GM03348 (cell line): ENCODE data around the gene GNAO1.

Experiments used
- DNase-seq: peaks from one replicate; pipeline ENCODE4 v3.0.0; 2012; ENCODE audit warnings: low spot score

The GNAO1 gene

DNA sequence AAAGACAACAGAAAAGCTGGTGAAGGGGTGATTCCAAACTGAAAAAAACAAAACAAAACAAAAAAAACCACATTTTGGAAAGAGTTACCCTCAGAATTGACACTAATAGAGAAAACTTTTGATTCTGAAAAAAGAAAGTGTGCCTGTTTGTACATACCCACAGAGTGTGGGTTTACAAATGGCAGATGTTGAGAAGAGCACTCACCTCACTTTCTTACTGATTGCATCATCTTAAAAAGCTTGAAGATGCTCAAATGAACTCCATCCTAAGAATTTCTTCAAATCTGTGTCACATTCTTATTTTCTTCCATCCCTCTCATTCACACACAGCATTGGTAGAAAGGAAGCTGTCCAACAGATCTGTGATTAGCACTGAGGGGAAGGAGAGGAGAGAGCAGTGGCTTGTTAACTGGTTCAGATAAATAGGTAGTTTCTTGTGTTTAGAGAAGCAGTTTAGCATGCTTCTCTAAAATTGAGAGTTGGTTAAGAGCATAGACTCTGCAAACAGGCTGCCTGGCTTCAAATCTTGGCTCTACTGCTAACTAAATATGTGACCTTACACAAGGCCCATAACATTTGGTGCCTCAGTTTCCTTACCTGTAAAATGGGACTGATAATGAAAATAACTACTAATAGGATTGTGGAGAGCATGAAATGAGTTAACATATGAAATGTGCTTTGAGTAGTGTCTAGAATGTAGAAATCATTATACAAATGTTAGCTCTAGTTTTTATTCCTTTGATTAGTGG lies 6.9 kb downstream of the GNAO1 start:
- DNase-seq = no peak

DNA sequence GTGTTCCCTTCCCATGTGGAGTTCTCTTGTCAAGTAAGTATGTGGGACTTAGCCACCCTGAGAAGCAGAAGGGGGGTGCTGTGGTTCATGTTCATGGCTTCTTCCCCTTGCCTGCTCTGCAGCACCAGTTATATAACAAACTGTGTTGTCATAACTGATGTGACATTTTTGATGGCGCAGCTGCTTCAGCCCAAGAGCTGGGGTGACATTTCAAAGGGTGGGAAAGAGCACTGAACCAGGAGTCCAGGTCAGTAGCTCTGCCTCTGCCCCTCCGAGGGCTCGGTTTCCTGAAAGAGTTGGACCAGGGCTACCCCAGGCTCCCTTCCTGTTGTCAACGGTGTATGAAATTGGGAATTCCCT lies 7.4 kb downstream of the GNAO1 start:
- no peak for DNase-seq

DNA sequence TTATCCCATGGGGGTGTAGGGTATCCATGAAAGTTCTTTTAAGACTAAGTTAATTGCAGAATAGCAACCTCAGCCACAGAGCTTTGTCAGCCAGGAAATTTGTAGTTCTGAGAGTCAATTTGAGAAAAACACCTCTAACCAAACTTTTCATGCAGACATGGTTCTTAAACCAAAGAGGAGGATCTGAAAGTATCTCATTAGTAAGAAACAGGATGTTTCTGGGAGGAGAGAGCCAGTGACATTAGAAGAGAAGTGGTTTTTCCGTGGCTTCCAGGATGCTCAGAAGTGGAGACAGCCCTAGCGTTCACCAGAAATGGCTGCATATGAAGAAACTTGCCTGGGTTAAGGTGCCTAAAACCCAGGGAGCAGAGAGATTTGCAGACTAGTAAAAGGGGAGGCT lies 7.9 kb downstream of the GNAO1 start:
- DNase-seq = no peak

DNA sequence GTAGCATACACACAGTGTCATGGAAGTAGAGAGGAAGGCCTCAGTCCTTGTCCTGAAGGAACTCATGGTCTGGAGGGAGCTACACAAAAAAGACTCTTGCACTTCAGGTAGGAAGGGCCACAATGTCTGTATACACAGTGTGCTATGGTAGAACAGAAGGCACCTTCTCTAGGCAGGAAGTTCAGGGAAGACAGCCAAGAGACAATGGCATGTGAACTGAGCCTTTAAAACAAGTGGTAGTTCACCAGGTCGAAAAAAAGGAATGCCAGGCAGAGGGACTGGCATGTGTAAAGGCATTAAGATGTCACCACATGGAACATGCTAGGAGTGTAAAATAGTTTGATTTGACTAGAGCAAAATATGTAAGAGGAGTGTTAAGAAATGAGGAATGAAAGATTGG lies 9.7 kb downstream of the GNAO1 start:
- no peak for DNase-seq

DNA sequence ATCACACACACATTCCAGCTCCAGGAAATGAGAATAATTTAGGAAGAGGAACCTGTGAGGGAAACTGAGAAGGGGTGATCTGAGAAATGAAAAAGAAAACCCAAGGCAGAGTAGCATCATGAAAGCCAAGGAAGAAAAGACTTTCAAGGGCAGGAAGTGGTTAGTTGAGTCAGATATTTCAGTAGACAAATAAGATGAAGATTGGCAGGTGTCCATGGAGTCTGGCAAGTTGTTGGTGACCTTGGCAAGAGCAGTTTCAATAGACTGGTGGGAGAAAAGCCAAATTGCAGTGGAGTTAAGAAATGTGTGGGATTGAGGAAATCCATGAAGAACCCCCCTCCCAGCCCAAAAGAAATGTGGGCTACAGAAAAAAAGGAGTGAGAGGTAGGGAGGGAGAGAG lies 10.7 kb downstream of the GNAO1 start:
- no peak for DNase-seq

DNA sequence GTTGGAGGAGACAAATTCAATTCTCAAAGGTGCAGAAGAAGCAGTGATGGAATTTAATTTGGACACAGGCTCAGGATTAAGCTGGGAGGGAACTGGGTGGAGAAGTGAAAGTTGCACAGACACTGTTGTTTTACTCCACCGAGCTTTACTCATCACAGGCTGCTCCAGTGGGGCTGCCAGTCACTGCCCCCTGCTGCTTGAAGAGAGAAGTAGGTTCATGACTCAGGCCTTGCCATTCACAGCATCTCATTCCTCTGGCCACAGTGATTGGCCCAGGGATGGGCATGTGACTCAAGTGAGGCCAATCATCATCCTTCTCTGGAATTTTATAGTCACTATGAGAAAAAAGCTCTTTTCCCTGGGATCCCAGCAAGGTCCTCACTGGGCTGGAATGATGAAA lies 11.8 kb downstream of the GNAO1 start:
- no peak for DNase-seq

DNA sequence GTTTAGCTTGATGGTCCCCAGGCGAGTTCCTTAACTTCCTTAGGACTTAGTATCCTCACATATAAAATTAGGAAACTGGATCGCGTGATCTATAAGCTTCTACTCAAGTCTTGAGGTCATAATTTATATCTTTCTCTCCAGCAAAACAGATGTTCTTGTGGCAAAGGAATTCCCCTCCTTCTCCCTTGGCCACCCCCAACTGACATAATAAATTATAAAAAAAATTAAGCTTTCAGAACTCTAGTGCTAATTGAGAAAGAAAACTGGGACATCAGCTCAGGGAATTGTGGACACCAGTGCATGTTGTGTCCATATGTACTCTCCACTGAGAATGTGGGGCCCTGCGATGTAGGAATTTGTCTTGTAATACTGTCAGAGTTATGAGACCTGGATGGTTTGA lies 13.5 kb downstream of the GNAO1 start:
- no peak for DNase-seq

DNA sequence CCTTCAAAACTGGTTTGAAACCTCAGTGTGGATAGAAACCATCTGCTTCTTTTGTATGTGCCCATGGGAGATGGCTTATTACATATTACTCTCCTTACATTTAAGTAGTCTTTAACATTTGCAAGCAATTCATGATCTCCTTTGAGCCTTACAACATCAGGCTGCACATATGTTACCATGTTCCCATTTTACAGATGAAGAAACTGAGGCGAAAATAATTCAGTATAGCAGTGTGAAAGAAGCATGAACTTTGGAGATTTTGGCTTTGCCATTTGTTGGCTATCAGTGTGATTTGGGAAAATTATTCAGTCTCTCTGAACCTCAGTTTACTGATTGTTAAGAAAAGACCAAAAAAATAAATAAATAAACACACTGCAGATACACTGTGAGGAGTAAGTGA lies 15.7 kb downstream of the GNAO1 start:
- DNase-seq = no peak

DNA sequence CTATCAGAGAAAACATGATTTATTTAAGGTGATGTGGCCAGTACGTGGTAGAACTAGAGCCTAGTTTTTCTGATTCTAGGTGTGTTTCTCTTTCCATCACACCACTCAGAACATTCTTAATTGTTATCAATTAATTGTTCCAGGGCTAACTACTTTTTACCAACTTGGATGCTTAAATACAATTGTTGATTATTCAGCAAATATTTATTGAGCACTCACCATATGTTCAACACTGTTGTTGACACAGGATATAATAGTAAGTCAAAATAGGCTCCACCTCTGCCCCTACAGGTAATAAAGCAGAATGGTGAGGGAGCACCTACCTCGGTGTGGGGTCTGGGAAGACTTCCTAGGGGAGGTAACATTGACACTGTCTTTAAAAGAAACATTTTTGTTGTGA lies 16.1 kb downstream of the GNAO1 start:
- DNase-seq = no peak

DNA sequence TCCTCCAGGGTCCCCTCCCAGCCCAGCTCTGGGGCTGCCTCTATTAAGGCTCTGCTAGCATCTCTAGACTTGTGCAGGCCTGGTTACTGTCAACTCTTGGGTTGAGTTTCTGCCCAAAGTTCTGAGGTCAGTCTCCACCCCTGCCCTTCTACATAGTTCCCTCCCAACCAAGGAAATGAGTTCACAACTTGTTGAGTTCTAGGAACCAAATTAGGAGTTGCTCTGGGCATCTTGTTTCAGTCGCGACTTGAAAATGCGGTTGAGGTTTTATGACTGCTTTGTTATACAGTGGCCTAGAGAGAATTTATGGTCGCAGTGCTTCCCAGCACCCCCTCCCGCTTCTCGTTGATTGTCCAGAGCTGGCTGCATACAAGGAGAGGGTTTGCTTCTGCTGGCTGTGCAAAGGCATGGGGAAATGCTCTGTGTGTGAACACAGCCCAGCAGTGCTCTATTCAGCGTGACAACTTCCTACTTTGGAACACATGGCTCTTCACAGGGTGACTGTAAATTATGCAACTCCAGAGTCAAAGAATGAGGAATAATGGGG lies 20.2 kb downstream of the GNAO1 start:
- DNase-seq = no peak

DNA sequence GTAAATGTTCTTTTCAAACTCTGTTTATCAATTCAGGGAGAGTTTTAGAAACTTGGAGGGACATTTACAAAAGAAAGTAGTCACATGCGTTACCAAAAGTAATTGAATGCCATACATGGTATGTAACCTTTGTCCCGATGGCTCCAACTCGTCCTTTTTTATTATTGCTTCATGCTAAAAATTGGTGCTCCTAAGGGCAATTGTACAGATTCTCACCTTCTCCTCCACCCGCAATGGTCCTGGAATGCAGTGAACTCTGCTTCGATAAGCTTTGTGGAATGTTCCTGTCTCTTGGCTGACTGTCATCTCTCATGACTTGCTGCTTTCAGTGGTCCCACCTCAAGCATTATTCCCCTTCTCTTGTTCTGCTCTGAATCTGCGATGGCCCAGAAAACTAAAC lies 20.9 kb downstream of the GNAO1 start:
- no peak for DNase-seq

DNA sequence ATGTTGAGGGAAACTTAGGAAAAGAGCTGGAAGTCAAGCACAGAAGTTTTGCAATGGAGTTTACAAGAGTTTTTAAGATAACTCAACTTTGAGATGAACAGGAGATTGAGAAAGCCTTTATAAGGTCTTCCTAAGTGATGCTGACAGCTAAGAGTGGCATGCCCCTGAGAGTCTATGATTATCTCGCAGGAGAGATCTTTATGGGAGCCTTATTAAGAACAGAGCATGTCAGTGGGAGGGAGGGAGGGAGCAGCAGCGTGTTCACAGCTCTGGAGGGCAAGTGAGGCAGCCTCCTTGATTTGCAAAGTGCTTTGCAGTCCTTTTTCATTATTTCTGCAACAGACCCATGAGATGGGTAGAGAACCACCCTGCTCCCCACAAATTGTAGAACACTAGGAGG lies 30.7 kb downstream of the GNAO1 start:
- no peak for DNase-seq

DNA sequence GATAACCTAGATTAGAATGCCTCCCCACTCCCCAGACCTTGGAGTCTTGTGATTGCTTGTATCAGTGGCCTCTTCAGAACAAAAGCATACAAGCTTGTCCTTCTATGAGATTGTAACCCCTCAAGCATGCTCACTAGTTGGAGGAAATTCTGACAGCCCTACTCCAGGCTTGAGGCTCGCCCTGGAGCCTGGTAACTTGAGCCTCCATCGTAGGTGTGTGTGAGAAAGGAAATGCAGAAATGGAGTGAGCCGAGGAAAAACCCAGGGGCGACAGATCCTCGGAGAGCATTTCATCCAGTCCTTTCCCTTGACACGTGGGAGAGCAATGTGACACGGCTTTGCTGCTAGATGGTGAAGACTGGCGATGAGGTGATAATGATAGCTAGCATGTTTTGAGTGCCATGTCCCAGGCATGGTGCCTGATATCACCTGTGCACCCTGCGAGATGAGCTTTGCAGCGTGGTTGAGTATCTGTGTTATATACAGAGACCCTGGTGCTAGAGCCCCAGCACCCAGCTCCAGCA lies 31.2 kb downstream of the GNAO1 start:
- DNase-seq = no peak

DNA sequence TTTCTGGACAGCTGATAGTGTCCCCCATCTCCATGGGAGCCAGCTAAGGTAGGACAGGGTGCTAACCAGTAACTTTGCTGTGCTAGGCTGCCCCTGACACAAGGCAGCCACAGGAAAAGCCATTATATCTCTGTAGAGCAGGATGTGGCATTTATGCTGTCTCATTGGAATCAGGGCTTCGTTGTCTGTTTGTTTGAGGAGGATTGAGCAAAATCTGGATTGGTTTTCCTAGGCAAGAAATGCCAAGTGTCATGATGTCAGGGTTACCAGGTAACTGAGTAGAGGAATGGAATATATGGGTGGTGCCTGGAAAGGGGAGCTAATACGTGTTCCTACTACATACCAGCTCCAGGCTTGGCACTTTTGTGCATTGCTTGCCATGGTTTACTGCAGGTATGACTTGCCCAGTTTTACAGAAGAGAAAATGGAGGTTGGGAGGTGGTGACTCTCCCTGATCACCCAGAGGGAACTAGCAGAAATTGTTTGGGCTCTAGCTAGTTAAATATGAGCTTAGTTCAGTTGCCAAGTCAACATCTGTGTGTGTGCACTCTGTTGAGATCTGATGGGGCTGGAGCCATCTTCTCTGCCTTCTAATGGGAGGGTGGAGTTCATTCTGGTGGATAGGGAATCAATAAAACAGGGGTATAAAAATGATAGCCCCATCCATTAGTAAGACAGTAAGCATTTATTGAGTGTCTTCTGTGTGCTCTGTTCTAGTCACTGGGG lies 33.9 kb downstream of the GNAO1 start:
- DNase-seq = no peak

DNA sequence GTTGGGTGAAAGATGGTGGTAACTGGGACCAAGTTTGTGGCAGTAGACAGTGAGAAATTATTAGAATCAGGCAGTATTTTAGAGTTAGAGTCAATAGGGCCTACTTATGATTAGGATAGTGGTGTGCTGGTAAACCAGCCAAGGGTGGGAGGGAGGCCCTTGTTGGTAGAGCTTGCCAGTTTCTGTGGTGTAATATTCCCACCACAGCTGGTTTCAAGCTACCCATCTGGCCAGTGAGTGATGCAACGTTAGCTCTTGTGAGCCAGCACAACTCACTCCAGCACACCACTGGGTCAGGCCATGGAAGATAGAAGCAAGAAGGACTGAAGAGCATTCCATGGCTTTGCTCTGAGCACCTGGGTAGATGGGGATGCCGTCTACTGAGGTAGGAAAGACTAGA lies 34.9 kb downstream of the GNAO1 start:
- DNase-seq = no peak

DNA sequence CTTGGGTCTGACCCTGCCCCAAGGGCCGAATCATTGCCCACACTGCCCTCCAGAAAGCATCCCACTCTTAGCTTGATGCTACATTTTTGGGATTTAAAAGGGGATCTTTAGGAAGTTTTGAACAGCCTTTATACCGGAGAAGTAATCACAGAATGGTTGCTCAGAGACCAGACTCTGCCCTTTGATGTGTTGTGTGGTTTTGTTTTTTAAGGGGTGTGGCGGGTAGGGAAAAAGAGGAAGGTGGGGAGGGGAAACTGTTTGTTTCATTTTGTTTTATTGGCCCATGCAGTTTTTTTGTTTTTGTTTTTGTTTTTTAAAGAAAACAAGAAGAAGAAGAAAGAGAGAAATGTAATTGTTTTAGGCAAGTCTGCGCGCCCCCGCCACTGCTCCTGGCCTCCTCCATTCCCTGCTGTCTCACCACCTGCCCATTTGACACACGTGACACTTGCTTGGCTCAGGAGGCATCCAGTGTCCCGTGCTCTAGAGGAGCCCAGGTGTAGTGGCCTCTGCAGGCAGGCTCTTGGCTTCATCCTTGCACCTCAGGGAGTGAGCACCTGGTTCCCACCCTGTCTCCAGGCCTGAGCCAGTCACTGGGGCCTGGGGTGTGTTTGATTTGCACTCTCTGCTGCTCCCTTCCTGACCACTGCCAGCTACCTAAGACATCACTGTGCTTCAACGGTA lies 35.7 kb downstream of the GNAO1 start:
- no peak for DNase-seq

DNA sequence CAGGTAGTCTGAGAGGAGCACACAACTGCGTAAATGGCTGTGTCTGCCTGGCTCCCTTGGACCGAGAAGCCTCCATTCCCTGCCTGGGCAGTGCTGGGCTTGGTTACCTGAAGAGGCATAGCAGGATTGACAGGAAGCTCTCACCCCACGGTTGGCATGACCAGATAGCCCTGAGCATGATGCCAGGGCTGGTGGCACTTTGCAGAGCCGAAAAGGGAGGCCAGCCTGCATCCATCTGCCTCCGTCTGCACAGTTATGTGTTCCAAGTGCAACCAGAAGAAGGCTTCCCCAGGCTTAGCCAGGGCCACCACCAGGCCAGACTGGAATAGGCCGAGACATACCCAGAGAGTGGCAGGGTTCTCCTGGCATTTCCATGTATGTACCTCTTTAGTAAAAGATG lies 36.6 kb downstream of the GNAO1 start:
- no peak for DNase-seq

DNA sequence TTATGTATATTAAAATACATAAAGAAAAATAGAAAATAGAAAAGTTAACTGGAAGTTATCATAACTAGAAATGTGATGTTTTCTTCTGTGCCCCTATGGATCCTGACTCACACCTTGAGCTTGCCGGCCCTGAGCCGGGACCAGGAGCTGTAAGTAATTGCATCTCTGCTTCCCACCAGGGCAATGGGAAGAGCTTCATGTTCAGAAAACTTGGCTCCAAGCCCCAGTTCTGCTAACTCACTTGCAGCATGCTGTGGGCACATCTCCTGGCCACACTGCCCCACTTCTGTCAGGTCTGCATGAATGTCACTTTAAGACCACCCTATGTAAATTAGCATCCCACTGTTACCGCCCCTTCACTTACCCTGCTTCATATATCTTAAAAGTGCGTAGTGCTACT lies 37.2 kb downstream of the GNAO1 start:
- no peak for DNase-seq

DNA sequence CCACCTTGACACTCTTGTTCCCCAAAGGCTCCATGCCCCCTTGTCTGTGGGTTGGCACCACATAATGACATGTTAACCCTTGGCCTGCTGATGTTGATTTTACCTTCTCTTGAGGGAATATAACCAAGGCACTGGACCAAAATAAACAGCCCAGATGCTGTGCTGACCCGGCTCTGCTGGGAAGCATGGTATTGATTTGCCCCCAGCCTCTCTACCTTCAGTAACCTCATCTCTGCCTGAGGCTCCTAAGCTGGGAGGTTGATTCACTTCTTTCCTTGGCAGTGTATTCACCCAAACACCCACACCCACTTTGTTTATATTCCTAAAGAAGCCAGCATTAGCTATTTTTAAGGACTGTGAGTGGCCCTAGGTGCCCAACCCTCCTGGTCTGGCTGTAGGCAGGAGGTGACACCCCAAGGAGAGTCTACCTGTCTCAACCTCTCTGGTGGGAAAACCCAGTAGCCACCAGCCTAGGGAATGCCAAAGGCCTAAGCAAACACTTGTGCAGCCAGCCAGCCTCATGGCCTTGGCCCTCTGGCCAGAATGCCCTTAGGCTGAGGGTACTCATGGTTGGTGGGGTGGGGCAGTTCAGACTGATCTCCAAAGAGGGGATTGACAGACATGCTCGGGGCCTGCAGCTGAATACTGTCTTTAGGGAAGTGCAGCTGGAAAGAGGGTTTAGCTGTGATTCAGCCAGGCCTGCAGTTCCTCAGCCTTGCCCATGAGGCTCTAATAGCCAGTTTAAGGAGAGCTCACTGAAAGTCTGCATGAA lies 42.7 kb downstream of the GNAO1 start:
- no peak for DNase-seq

DNA sequence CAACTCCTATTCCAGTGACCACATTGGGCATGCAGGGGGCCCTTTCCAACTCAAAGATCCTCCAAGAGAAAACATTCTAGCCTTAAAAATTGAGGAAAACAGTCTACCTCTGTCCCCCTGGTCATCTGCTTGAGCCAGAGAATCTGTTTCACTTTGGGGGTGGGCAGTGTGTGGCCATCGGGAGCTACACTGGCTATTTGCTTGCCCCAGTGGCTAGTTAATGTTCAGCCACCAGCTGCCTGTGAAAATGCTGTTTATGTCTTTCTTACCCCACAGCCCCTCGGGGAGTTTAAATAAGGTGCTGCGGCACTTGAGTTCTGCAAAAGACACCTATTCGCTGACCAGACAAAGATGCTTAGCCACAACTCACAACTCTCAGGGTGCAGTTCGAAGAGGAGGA lies 43.4 kb downstream of the GNAO1 start:
- DNase-seq = no peak

DNA sequence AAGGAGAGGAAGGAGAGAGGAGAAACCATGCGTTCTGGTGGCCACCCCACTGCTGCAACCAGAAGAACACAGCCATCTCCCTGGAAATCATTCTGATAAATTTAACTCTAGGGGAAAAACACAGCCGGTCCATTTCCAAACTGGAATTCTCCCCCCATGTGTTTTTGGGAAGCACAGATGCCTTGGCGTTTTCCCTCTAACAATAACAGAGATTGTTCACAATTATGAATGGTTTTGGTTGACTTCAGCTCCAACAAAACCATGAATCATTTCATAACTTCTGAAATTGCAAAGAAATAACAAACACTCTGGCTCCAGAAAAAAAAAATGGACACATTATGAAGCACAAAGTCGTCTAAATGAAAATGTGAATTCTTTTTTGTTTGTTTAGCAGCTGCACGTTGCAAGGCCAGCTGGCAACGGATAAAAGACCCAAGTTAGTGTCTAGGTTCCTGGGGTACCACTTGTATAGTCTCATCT lies 46.2 kb downstream of the GNAO1 start:
- DNase-seq = no peak

DNA sequence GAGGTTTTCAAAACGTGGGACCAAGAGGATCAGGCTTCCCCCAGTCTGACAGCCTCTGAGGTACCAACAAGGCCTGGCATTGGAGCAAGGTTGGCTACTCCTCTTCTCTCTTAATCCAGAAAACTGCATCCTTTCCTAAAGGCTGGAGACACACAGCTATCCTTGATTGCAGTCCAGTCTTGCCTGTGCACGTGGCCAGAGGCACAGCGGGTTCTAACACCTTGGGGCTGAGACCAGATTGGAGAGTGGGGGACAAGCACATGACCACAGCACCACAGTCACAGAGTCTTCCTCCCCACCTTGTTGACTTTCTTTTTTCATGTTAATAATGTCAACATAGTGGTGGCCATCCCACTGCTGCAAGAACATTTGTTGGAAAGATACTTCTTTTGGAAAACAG lies 46.9 kb downstream of the GNAO1 start:
- no peak for DNase-seq
